GM23248 (cell line): ENCODE results near the gene ZNF407.

Experiments
- EZH2 ChIP-seq: fragments of 200-600 bp; sonication (generic); IDR thresholded peaks from 2 replicates; pipeline ENCODE4 v1.6.1; 2018; ENCODE audit warnings: antibody characterized with exemption, mild to moderate bottlenecking; ENCODE audit not compliant: insufficient read depth, poor library complexity, severe bottlenecking
- EZH2phosphoT487 ChIP-seq: fragments of 200-600 bp; sonication (generic); IDR thresholded peaks from 2 replicates; pipeline ENCODE4 v1.6.1; 2018; ENCODE audit warnings: antibody characterized with exemption, moderate library complexity, mild to moderate bottlenecking, low read depth; ENCODE audit not compliant: insufficient read depth

DNA sequence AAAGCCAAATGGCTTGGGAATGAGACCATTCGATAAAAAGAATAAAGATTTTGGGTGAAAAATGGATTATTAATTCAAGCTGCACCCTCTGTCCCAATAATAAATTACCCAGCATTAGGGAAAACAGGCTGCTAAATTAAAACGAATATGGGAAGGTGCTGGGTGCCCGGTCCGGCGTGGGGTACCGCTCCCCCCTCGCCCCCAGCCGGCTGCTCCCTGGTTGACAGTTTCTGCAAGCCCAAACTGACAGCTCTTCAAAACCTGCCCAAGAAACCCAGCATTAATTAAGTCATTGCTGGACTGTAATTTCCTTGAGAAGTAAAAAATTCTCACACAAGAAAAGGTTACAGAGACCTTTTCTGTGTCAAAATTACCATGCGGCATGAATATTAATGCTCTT is 512.6 kb downstream of the ZNF407 start:
- no peak for TF ChIP-seq EZH2
- no peak for TF ChIP-seq EZH2phosphoT487
